Sigmoid colon (tissue), 4 donors: Measurements from ENCODE around the gene KCNQ5.

ENCODE experiments used
- CTCF ChIP-seq, 4 experiments: fragments of 450-650 bp in 3 of 4; fragments of 200-600 bp in 1 of 4; IDR thresholded peaks; one replicate each; pipeline ENCODE4 v1.5.1; 2016 to 2019; ENCODE audit warnings: antibody characterized with exemption in 4 of 4, mild to moderate bottlenecking in 3 of 4, moderate library complexity in 2 of 4
- POLR2AphosphoS5 ChIP-seq, 4 donors: sonication (generic); formaldehyde crosslinking; IDR thresholded peaks; one replicate each; pipeline ENCODE4 v1.6.1; 2017; ENCODE audit warnings: antibody characterized with exemption in 4 of 4

DNA sequence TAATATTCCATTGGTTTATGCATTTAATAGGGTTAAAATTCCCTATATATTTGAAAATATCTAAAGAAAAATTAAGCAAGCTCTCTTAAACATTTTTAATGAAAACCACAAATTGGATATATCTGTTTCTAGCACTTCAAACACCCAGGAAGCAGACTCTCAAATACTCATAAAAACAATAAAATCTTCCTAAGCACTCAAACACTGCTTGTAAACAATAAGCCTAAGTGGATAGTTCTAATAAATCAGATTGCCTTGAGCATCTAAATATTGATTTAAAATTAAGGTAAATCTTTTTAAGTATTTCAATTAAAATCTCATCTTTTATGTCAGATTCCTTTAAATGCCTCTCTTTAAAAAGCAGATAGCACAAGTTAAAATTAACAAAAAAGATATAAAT, 254.4 kb downstream of the KCNQ5 start:
- TF ChIP-seq CTCF (IDR thresholded peaks at IDR 0.05) (no peak), POLR2AphosphoS5 (IDR thresholded peaks at IDR 0.05) (no peak)
